Keratinocyte (primary cell): Measurements from ENCODE around the gene CCDC85C. TPM values are rescaled to one million over a fixed set of nuclear protein-coding genes. Genes with fewer than 3 reads are reported as not detected.

Experiments used
- DNase-seq: peaks from one replicate; pipeline ENCODE4 v3.0.0-alpha.2; 2011; ENCODE audit warnings: low read depth, missing footprints, low spot score
- FAIRE-seq: peaks from 2 replicates; lab custom pipeline; 2011; peaks lifted over from hg19 to GRCh38; lab: Jason Lieb, UNC
- H2AFZ ChIP-seq: 2 replicates; pipeline ENCODE4 v1.6.0; 2012; ENCODE audit warnings: low read length, control low read depth, inconsistent platforms; ENCODE audit not compliant: control insufficient read depth
- H3K27ac ChIP-seq: 2 replicates; pipeline ENCODE4 v1.5.1; 2011; ENCODE audit warnings: low read length; ENCODE audit not compliant: control insufficient read depth, insufficient read depth
- H3K27me3 ChIP-seq: 3 replicates; pipeline ENCODE4 v1.6.0; 2011; ENCODE audit warnings: low read length; ENCODE audit not compliant: control insufficient read depth, insufficient read depth; ENCODE audit errors: extremely low read depth
- H3K36me3 ChIP-seq, 2 experiments: 2 replicates in 1 of 2; 3 replicates in 1 of 2; pipeline ENCODE4 v1.5.1; 2011; ENCODE audit warnings: low read length in 2 of 2, mild to moderate bottlenecking in 1 of 2; ENCODE audit not compliant: control insufficient read depth in 2 of 2, insufficient read depth in 2 of 2; ENCODE audit errors: extremely low read depth in 1 of 2
- H3K4me1 ChIP-seq: 3 replicates; pipeline ENCODE4 v1.5.1; 2011; ENCODE audit warnings: low read length; ENCODE audit not compliant: control insufficient read depth, insufficient read depth; ENCODE audit errors: extremely low read depth
- H3K4me2 ChIP-seq: 3 replicates; pipeline ENCODE4 v1.6.0; 2011; ENCODE audit warnings: low read depth, low read length; ENCODE audit not compliant: control insufficient read depth, insufficient read depth; ENCODE audit errors: extremely low read depth
- H3K4me3 ChIP-seq, 3 experiments: fragments of 200-600 bp in 1 of 3; sonication (generic) in 1 of 3; 2 replicates in 2 of 3; 3 replicates in 1 of 3; pipeline ENCODE4 v1.5.1; 2011 to 2016; ENCODE audit warnings: low read length in 3 of 3, mild to moderate bottlenecking in 3 of 3, control low read depth in 2 of 3, inconsistent platforms in 1 of 3, low read depth in 1 of 3, mixed read lengths in 1 of 3, mixed run types in 1 of 3, moderate library complexity in 1 of 3; ENCODE audit not compliant: control insufficient read depth in 2 of 3, insufficient read depth in 2 of 3; ENCODE audit errors: extremely low read depth in 1 of 3
- H3K79me2 ChIP-seq: 2 replicates; pipeline ENCODE4 v1.6.0; 2012; ENCODE audit warnings: low read length; ENCODE audit not compliant: control insufficient read depth, insufficient read depth
- H3K9ac ChIP-seq: 3 replicates; pipeline ENCODE4 v1.6.0; 2011; ENCODE audit warnings: low read length; ENCODE audit not compliant: control insufficient read depth, insufficient read depth; ENCODE audit errors: extremely low read depth
- H3K9me1 ChIP-seq: 3 replicates; pipeline ENCODE4 v1.6.0; 2011; ENCODE audit warnings: low read length; ENCODE audit not compliant: control insufficient read depth, insufficient read depth; ENCODE audit errors: extremely low read depth
- H3K9me3 ChIP-seq: 2 replicates; pipeline ENCODE4 v1.5.1; 2012; ENCODE audit warnings: low read depth, low read length; ENCODE audit not compliant: control insufficient read depth
- H4K20me1 ChIP-seq: 3 replicates; pipeline ENCODE4 v1.6.0; 2011; ENCODE audit warnings: low read length; ENCODE audit not compliant: control insufficient read depth, insufficient read depth; ENCODE audit errors: extremely low read depth
- EZH2 ChIP-seq: IDR thresholded peaks from one replicate; pipeline ENCODE4 v1.6.1; 2012; ENCODE audit warnings: inconsistent platforms, mild to moderate bottlenecking, low read length, moderate library complexity
- dilution Hi-C: fragments of 300-500 bp; cut with MboI; formaldehyde crosslinking; loops from one replicate; pipeline ENCODE4 v1.7.0; 2020; ENCODE audit warnings: low sequenced_read_pairs; ENCODE audit not compliant: extremely low pct_ligation_motif_present
- polyA plus RNA-seq, 5 experiments: library from polyadenylated mRNA; depleted of rRNA in 3 of 5; stranded (reverse) in 3 of 5; stranded (forward) in 1 of 5; unstranded in 1 of 5; fragments of >200 nt; gene quantifications; 1 replicate in 1 of 5; 2 replicates in 3 of 5; 3 replicates in 1 of 5; pipeline versions ENCODE4 v1.2.1 to v1.2.3, GENCODE V29; 2011 to 2012; ENCODE audit warnings: missing spikeins in 2 of 5, low read depth in 1 of 5, low replicate concordance in 1 of 5
- TF ChIP-seq, protein P1 (sequence below), 3 experiments: IDR thresholded peaks in 1 of 3; conservative IDR thresholded peaks in 1 of 3; optimal IDR thresholded peaks in 1 of 3; 2 replicates in 2 of 3; 3 replicates in 1 of 3; pipeline versions ENCODE3 to v1.5.1; 2011; ENCODE audit warnings: low read length in 3 of 3, mild to moderate bottlenecking in 3 of 3, moderate library complexity in 2 of 3, control low read depth in 1 of 3, inconsistent platforms in 1 of 3; ENCODE audit not compliant: insufficient read depth in 2 of 3; ENCODE audit errors: extremely low read depth in 1 of 3

The CCDC85C gene
- polyA plus RNA-seq, 1 donor (not counting 4 experiments of a cell fraction or from before 2014, with no cell fraction given) = 13.2 TPM

DNA sequence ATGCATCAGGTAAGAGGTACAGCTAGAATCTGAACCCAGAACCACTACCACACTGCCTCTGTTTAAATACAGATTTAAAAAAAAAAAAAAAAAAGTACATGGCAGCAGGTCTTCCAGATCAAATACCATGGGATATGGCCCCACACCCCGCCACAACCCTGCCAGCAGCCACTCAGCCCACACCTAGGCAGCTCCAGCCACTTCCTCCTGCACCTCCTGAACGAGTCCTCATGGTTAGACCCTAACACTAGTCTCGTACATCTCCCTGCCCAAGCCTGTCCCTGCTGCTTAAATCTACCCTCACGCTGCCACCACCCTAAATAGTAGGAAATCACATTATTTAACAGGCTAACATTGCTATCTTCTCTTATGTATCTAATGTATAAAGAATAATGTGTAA lies 135.9 kb downstream of the CCDC85C start:
- Histone ChIP-seq H3K4me1 (peaks cover 2% of the 10 kb centered on the region), H3K9me3 (no peaks in the 10 kb centered on the region), H3K27me3 (no peaks in the 10 kb centered on the region), H3K27ac (no peak overlapping the region), H4K20me1 (peaks cover 4% of the 10 kb centered on the region), H3K9me1 (no peaks in the 10 kb centered on the region), H3K9ac (no peak overlapping the region), H3K4me3 (no peak overlapping the region), H3K79me2 (peaks cover 70% of the 10 kb centered on the region), H3K36me3 (peaks cover 7 to 17% of the 10 kb centered on the region in 2 experiments), H2AFZ (no peak overlapping the region), H3K4me2 (no peak overlapping the region)
- no peak for TF ChIP-seq EZH2
- TF ChIP-seq, protein P1, sequence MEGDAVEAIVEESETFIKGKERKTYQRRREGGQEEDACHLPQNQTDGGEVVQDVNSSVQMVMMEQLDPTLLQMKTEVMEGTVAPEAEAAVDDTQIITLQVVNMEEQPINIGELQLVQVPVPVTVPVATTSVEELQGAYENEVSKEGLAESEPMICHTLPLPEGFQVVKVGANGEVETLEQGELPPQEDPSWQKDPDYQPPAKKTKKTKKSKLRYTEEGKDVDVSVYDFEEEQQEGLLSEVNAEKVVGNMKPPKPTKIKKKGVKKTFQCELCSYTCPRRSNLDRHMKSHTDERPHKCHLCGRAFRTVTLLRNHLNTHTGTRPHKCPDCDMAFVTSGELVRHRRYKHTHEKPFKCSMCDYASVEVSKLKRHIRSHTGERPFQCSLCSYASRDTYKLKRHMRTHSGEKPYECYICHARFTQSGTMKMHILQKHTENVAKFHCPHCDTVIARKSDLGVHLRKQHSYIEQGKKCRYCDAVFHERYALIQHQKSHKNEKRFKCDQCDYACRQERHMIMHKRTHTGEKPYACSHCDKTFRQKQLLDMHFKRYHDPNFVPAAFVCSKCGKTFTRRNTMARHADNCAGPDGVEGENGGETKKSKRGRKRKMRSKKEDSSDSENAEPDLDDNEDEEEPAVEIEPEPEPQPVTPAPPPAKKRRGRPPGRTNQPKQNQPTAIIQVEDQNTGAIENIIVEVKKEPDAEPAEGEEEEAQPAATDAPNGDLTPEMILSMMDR (optimal IDR thresholded peaks at IDR 0.05 in 1 of 3, IDR thresholded peaks at IDR 0.05 in 1 of 3, conservative IDR thresholded peaks at IDR 0.05 in 1 of 3; ENCODE audit: extremely low read depth in 1 of 3, insufficient read depth in 2 of 3, low read length in 3 of 3) = no peak
- dilution Hi-C loops = no loop called here
- FAIRE-seq = no peak
- DNase-seq = no peak

DNA sequence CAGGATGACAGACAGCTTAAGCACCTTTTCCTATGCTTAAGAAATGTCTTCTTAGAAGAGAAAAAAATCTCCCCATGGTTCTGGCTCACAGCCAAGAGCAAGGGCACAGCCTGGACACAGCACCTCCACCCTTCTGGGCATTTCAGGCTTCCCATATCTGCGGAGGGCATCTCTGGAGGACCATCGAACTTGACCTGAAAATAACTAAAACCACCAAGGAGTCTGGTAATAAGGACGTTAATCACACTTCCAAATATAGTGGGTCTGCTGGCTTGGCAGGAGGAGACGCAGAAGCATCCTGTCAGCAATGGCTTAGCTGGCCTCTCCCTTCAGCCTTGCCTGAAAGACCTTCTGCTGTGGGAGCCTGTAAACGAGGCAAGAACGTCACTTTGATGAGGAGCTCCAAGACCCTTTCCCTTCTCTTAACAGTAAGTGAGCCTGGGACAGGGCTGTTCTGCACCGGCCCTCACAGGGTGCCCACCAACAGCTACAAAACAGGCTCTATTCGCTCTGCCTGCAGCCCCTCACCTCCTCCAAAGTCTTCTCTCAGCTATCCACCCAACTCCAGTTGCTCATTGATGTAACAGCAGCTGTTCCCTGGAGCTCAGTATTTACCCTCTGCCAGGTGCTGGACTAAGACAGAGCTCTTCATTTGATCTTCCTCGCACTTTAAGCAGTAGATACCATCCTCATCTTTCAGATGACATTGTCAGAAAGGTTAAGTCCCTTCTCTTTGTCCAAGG lies 136.5 kb downstream of the CCDC85C start:
- Histone ChIP-seq H4K20me1 (peaks cover 4% of the 10 kb centered on the region), H3K4me2 (no peak overlapping the region), H3K4me3 (no peak overlapping the region), H3K27ac (no peak overlapping the region), H3K4me1 (peaks cover 2% of the 10 kb centered on the region), H3K9me1 (no peaks in the 10 kb centered on the region), H3K9me3 (no peaks in the 10 kb centered on the region), H3K9ac (no peak overlapping the region), H2AFZ (no peak overlapping the region), H3K27me3 (no peaks in the 10 kb centered on the region), H3K36me3 (peaks cover 7 to 21% of the 10 kb centered on the region in 2 experiments), H3K79me2 (peaks cover 65% of the 10 kb centered on the region)
- FAIRE-seq (no peak), DNase-seq (no peak)
- dilution Hi-C loops = no loop called here
- TF ChIP-seq, protein P1 (optimal IDR thresholded peaks at IDR 0.05 in 1 of 3, IDR thresholded peaks at IDR 0.05 in 1 of 3, conservative IDR thresholded peaks at IDR 0.05 in 1 of 3; ENCODE audit: extremely low read depth in 1 of 3, insufficient read depth in 2 of 3, low read length in 3 of 3) = no peak
- no peak for TF ChIP-seq EZH2
